ENCODE measurements around the gene PAK4.

- TF ChIP-seq, protein P1, sequence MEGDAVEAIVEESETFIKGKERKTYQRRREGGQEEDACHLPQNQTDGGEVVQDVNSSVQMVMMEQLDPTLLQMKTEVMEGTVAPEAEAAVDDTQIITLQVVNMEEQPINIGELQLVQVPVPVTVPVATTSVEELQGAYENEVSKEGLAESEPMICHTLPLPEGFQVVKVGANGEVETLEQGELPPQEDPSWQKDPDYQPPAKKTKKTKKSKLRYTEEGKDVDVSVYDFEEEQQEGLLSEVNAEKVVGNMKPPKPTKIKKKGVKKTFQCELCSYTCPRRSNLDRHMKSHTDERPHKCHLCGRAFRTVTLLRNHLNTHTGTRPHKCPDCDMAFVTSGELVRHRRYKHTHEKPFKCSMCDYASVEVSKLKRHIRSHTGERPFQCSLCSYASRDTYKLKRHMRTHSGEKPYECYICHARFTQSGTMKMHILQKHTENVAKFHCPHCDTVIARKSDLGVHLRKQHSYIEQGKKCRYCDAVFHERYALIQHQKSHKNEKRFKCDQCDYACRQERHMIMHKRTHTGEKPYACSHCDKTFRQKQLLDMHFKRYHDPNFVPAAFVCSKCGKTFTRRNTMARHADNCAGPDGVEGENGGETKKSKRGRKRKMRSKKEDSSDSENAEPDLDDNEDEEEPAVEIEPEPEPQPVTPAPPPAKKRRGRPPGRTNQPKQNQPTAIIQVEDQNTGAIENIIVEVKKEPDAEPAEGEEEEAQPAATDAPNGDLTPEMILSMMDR (IDR thresholded peaks at IDR 0.05), result no peak
- TF ChIP-seq POLR2AphosphoS5 (IDR thresholded peaks at IDR 0.05) (no peak), POLR2A (IDR thresholded peaks at IDR 0.05) (no peak)
These were observed 26.5 kb downstream of the PAK4 start for GRCh38 chr19:39152066-39152465.
